Measurements from ENCODE around the gene BMPR1B.

Gene BMPR1B

DNA sequence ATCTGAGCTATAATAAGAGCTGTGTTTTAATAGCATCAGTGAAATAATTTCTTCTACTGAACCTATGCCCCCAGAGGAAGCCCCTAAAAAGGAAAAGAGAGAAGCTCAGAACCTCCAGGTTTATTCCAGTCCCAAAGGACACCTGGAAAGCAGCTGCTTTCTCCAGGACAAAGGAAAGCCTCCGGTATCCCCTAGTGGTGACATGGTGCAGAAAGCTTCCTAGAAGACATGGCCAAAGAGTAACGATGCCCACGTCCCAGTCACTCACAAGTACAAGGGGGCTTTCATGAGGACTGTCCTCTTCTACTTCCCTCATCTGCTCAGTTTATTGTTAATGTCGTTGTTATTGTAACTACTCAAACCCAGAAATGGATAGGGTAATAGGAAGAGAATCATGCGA, 447.1 kb downstream of the BMPR1B start:
- no peaks in the 10 kb centered on the region for H3K79me2 ChIP-seq (ENCODE audit: control insufficient read depth, insufficient read depth, low read length, poor library complexity)
- no peak overlapping the region for H3K14ac ChIP-seq (ENCODE audit: low read length)
- no peaks in the 10 kb centered on the region for H3K27me3 ChIP-seq (ENCODE audit: insufficient read depth, low read length)
- H3K4ac ChIP-seq (ENCODE audit: low read depth, low read length), result no peak overlapping the region
- peaks cover 0 to 3% of the 10 kb centered on the region in 2 experiments for H3K4me1 ChIP-seq (ENCODE audit: control insufficient read depth in 1 of 2, insufficient read depth in 2 of 2, low read length in 2 of 2)
- no peaks in the 10 kb centered on the region for H3K79me1 ChIP-seq (ENCODE audit: low read length)
- no peak overlapping the region for H2AK5ac ChIP-seq (ENCODE audit: low read length)
- no peak overlapping the region for H3K23ac ChIP-seq (ENCODE audit: low read length)
- H3K9ac ChIP-seq (ENCODE audit: low read length), result no peak overlapping the region
- peaks cover 24 to 32% of the 10 kb centered on the region in 2 experiments for H3K36me3 ChIP-seq (ENCODE audit: control insufficient read depth in 1 of 2, insufficient read depth in 2 of 2, low read length in 2 of 2)
- H3K18ac ChIP-seq (ENCODE audit: low read length), result no peak overlapping the region
- peak in 1 of 2 donors; percentile 6 for DNase-seq
- no peak overlapping the region for H2BK12ac ChIP-seq (ENCODE audit: low read length)
- H4K91ac ChIP-seq (ENCODE audit: low read depth, low read length), result no peak overlapping the region
- H2AFZ ChIP-seq (ENCODE audit: insufficient read depth, low read length, poor library complexity), result no peak overlapping the region
- H4K12ac ChIP-seq (ENCODE audit: low read depth, low read length), result no peak overlapping the region
- H2BK120ac ChIP-seq (ENCODE audit: insufficient read depth, low read length, poor library complexity), result no peak overlapping the region
- no peak overlapping the region for H3K4me3 ChIP-seq (ENCODE audit: low read depth, low read length)
- H3K9me3 ChIP-seq (ENCODE audit: insufficient read depth, low read depth, low read length), result no peaks in the 10 kb centered on the region
- no peak overlapping the region for H3K27ac ChIP-seq (ENCODE audit: low read depth, low read length)
- H4K8ac ChIP-seq (ENCODE audit: low read depth, low read length), result no peak overlapping the region
- no CpG with 5 or more reads among the region's 5 CpGs for WGBS (ENCODE audit: extremely low coverage, insufficient coverage, insufficient read length)
- no peak overlapping the region for H2BK5ac ChIP-seq (ENCODE audit: low read depth, low read length, poor library complexity)
- no peak overlapping the region for H3K4me2 ChIP-seq (ENCODE audit: low read length)

Data from trophoblast cell (in vitro differentiated cells and primary cell).